ENCODE results near the gene NUP43. TPM values are rescaled to one million over a fixed set of nuclear protein-coding genes. Genes with fewer than 3 reads are reported as not detected.

NUP43 gene
- total and polyA plus RNA-seq, 10 of the 15 experiments (the other 5 are each of a cell fraction or from before 2014, with no cell fraction given) = 8.9 to 54.2 (median 27.7) TPM

DNA sequence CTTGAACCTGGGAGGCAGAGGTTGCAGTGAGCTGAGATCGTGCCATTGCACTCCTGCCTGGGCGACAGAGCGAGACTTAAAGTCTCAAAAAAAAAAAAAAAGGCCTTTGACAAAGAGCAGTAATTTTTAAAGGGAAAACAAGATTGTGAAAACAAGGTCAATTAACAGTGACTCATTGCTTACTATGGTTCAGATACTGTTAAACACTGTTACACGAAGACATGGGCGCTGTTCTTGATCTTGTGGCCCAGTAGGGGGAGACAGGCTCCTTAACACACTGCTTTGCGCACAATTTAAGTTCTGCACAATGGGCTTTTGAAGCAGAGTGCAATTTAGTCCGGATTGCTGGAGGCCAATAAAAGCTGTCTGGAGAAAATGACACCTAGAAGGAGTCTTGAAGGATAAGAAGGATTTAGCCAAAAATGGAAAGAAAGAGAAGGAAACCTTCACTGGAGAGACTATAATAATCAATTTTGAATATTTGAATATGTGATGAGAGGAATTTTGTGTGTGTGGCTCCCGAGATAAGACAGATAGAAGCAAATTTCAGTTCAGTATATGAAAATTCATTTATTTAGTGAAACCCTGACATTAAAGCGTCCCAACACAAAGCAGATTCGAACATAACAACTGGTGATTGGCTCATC lies 22.4 kb downstream of the NUP43 start:
- no peaks in the 10 kb centered on the region for H3K27me3 ChIP-seq (replicated peaks in 1 of 2; ENCODE audit: control insufficient read depth in 2 of 2, insufficient read depth in 2 of 2, low read length in 1 of 2)
- H3K9ac ChIP-seq (ENCODE audit: control insufficient read depth, insufficient read depth, low read length) = no peak overlapping the region
- ATAC-seq = peak; percentile 91
- no peaks in the 10 kb centered on the region for H3K79me2 ChIP-seq (ENCODE audit: control insufficient read depth, insufficient read depth, low read length)
- WGBS (ENCODE audit: insufficient coverage, insufficient replicate concordance, low lambda C conversion rate, missing lambda C conversion rate) = 95% methylated on average over 10 of the region's 10 CpGs
- no peak overlapping the region for H3K27ac ChIP-seq (ENCODE audit: control insufficient read depth, insufficient read depth)
- no peaks in the 10 kb centered on the region for H3K4me1 ChIP-seq (ENCODE audit: control insufficient read depth, insufficient read depth, low read length)
- no peaks in the 10 kb centered on the region for H4K20me1 ChIP-seq (ENCODE audit: control insufficient read depth, insufficient read depth)
- H2AFZ ChIP-seq (ENCODE audit: control insufficient read depth, low read depth, low read length) = no peak overlapping the region
- ChIA-PET SMC1A (ENCODE audit: uncharacterized antibody, unreplicated experiment) (no interaction called here), RAD21 (ENCODE audit: unreplicated experiment) (interaction anchor here (1.0 kb wide), 1 partner anchor 101 kb away, joined by 4 read pairs; no protein-coding TSS in a partner anchor), POLR2A (no interaction called here), CTCF (interaction anchor here (0.6 to 4.1 kb wide), 14 partner anchors 10 to 491 kb away, joined by 3 to 17 read pairs (median 4); partner anchors contain the start of gene NUP43)
- H3K4me3 ChIP-seq = no peak overlapping the region
- intact Hi-C loops (cut with micrococcal nuclease; ENCODE audit: unreplicated experiment) (loop anchor here (5.0 to 10.0 kb wide), 4 partner anchors 108 to 291 kb away; partner anchors contain the start of gene LRP11), in situ Hi-C loops (cut with MboI) (no loop called here)
- DNase-seq (ENCODE audit: low read depth, low spot score) = no peak
- no peaks in the 10 kb centered on the region for H3K9me3 ChIP-seq (replicated peaks; ENCODE audit: control insufficient read depth, insufficient read depth, low read length)
- peak; percentile 75 for FAIRE-seq
- BruUV-seq (replicated peaks) = no TSS peak
- H3K36me3 ChIP-seq (ENCODE audit: control insufficient read depth in 2 of 2, insufficient read depth in 2 of 2, low read length in 1 of 2) = peaks cover 3% of the 10 kb centered on the region in 2 experiments; a peak in 2 of 4 replicates
- H3K4me2 ChIP-seq (ENCODE audit: control insufficient read depth, insufficient read depth) = no peak overlapping the region
- TF ChIP-seq FOXK2 (IDR thresholded peaks at IDR 0.05) (no peak), STAT3 (IDR thresholded peaks at IDR 0.05; ENCODE audit: low read depth, low read length) (no peak), HDAC2 (IDR thresholded peaks at IDR 0.05) (no peak), NFYB (IDR thresholded peaks at IDR 0.05; ENCODE audit: insufficient read depth, low read depth, low read length) (no peak), SMAD1 (IDR thresholded peaks at IDR 0.05; ENCODE audit: low read depth, partially characterized antibody) (no peak), ZBTB33 (IDR thresholded peaks at IDR 0.05) (peak; percentile 82; the same call in 1 of the 2 replicates), YY1 (IDR thresholded peaks at IDR 0.05; ENCODE audit: low read depth, low read length) (0 out of 2 replicates have a peak, but pooled peaks have one; percentile 26), POLR2AphosphoS2 (IDR thresholded peaks at IDR 0.05; ENCODE audit: low read depth, low read length) (no peak), TCF12 (IDR thresholded peaks at IDR 0.05; ENCODE audit: low read depth, low read length) (no peak), MYB (IDR thresholded peaks at IDR 0.05; ENCODE audit: borderline replicate concordance, low read depth, low read length) (no peak), SMC3 (IDR thresholded peaks at IDR 0.05; ENCODE audit: borderline replicate concordance, low read length) (peak; percentile 46; the same call in 1 of the 2 replicates), PAX5 (IDR thresholded peaks at IDR 0.05; ENCODE audit: borderline replicate concordance, low read depth, low read length) (no peak), CTCF (IDR thresholded peaks at IDR 0.05 in 2 of 3, conservative IDR thresholded peaks at IDR 0.05 in 1 of 3; ENCODE audit: control insufficient read depth in 2 of 3, extremely low read depth in 1 of 3, insufficient read depth in 1 of 3, low read depth in 3 of 3, low read length in 3 of 3) (peak; percentile 73 to 76 (median 73)), NRF1 (conservative IDR thresholded peaks at IDR 0.05; ENCODE audit: low read depth, low read length) (no peak), RAD21 (IDR thresholded peaks at IDR 0.05; ENCODE audit: insufficient read depth, low read depth, low read length) (peak; percentile 68), BMI1 (IDR thresholded peaks at IDR 0.05; ENCODE audit: borderline replicate concordance) (no peak)

All from GM12878 (cell line).